GM12878 (cell line): ENCODE measurements around the gene HECTD3. TPM values are rescaled to one million over a fixed set of nuclear protein-coding genes. Genes with fewer than 3 reads are reported as not detected.

ENCODE experiments used
- ATAC-seq: fragments of 200-7000 bp; cut with Tn5 transposase; 3 replicates; pipeline ENCODE4 v1.9.1; 2020; ENCODE audit warnings: mild to moderate bottlenecking, moderate library complexity
- BruUV-seq: library from RNA; stranded (reverse); fragments of 400-500 nt; replicated peaks from 2 replicates; lab custom pipeline; 2021; lab: Mats Ljungman, UMichigan
- CTCF ChIA-PET: fragments of 300-600 bp; sonication (Branson Sonifier 250); formaldehyde crosslinking; extraction: SDS; loops from one replicate; lab custom pipeline; 2021; ENCODE audit warnings: inconsistent platforms; lab: Yijun Ruan, JAX
- POLR2A ChIA-PET: fragments of 350-600 bp; formaldehyde crosslinking; extraction: SDS; loops from one replicate; lab custom pipeline; 2021; ENCODE audit warnings: inconsistent platforms; lab: Charles Lee
- RAD21 ChIA-PET: fragments of 300-600 bp; sonication (Branson Sonifier 250); formaldehyde crosslinking; loops from one replicate; lab custom pipeline; 2023; ENCODE audit warnings: antibody characterized with exemption; ENCODE audit not compliant: unreplicated experiment; lab: Charles Lee
- SMC1A ChIA-PET: fragments of 300-600 bp; sonication (Branson Sonifier 250); formaldehyde crosslinking; loops from one replicate; lab custom pipeline; 2023; ENCODE audit not compliant: unreplicated experiment, uncharacterized antibody; lab: Charles Lee
- DNase-seq: peaks from one replicate; pipeline ENCODE4 v3.0.0-alpha.2; 2011; ENCODE audit warnings: low read depth, low spot score
- FAIRE-seq: peaks from 3 replicates; lab custom pipeline; 2011; peaks lifted over from hg19 to GRCh38; lab: Jason Lieb, UNC
- H2AFZ ChIP-seq: 2 replicates; pipeline ENCODE4 v1.6.0; 2011; ENCODE audit warnings: low read depth, low read length, control low read depth; ENCODE audit not compliant: control insufficient read depth
- H3K27ac ChIP-seq: 2 replicates; pipeline ENCODE4 v1.5.1; 2011; ENCODE audit warnings: control low read depth; ENCODE audit not compliant: control insufficient read depth, insufficient read depth
- H3K27me3 ChIP-seq, 2 experiments: replicated peaks in 1 of 2; 2 replicates each; pipeline versions ENCODE4 v1.6.0 to v1.6.1; 2011; ENCODE audit warnings: low read length in 1 of 2; ENCODE audit not compliant: control insufficient read depth in 2 of 2, insufficient read depth in 2 of 2
- H3K36me3 ChIP-seq, 2 experiments: 2 replicates each; pipeline ENCODE4 v1.5.1; 2011; ENCODE audit warnings: low read length in 1 of 2; ENCODE audit not compliant: control insufficient read depth in 2 of 2, insufficient read depth in 2 of 2
- H3K4me1 ChIP-seq: 2 replicates; pipeline ENCODE4 v1.6.1; 2011; ENCODE audit warnings: mild to moderate bottlenecking, low read length, moderate library complexity, mixed read lengths; ENCODE audit not compliant: control insufficient read depth, insufficient read depth
- H3K4me2 ChIP-seq: 2 replicates; pipeline ENCODE4 v1.6.0; 2011; ENCODE audit warnings: control low read depth; ENCODE audit not compliant: control insufficient read depth, insufficient read depth
- H3K4me3 ChIP-seq: fragments of 200-600 bp; sonication (generic); 2 replicates; pipeline ENCODE4 v1.5.1; 2016
- H3K79me2 ChIP-seq: 2 replicates; pipeline ENCODE4 v1.6.0; 2011; ENCODE audit warnings: low read length; ENCODE audit not compliant: control insufficient read depth, insufficient read depth
- H3K9ac ChIP-seq: 2 replicates; pipeline ENCODE4 v1.8.0; 2011; ENCODE audit warnings: low read length, control low read depth, mixed read lengths; ENCODE audit not compliant: control insufficient read depth, insufficient read depth
- H3K9me3 ChIP-seq: replicated peaks from 3 replicates; pipeline ENCODE4 v1.5.1; 2011; ENCODE audit warnings: mild to moderate bottlenecking, low read length; ENCODE audit not compliant: control insufficient read depth, insufficient read depth
- H4K20me1 ChIP-seq: 2 replicates; pipeline ENCODE4 v1.6.0; 2011; ENCODE audit not compliant: control insufficient read depth, insufficient read depth
- ATF3 ChIP-seq: IDR thresholded peaks from 2 replicates; pipeline ENCODE4 v1.6.1; 2011; ENCODE audit warnings: low read depth, mild to moderate bottlenecking, low read length, moderate library complexity, borderline replicate concordance; ENCODE audit errors: extremely low read depth
- ATF7 ChIP-seq: fragments of 450-650 bp; IDR thresholded peaks from 2 replicates; pipeline ENCODE4 v1.6.1; 2016; ENCODE audit warnings: low read depth, mild to moderate bottlenecking
- CBFB ChIP-seq: IDR thresholded peaks from 2 replicates; pipeline ENCODE4 v1.6.1; 2016; ENCODE audit warnings: antibody characterized with exemption, low read depth
- CEBPB ChIP-seq, 2 experiments: fragments of 150-350 bp in 1 of 2; IDR thresholded peaks; 2 replicates each; pipeline ENCODE4 v1.6.1; 2012 to 2014; ENCODE audit warnings: low read depth in 2 of 2, low read length in 2 of 2, borderline replicate concordance in 1 of 2, inconsistent platforms in 1 of 2
- CREB1 ChIP-seq: IDR thresholded peaks from 2 replicates; pipeline ENCODE4 v1.6.1; 2012; ENCODE audit warnings: low read depth, mild to moderate bottlenecking, inconsistent platforms
- EZH2 ChIP-seq: IDR thresholded peaks from 2 replicates; pipeline ENCODE4 v1.6.1; 2012; ENCODE audit warnings: low read depth, mild to moderate bottlenecking, control low read depth, inconsistent platforms, low read length, borderline replicate concordance; ENCODE audit not compliant: control insufficient read depth
- GABPA ChIP-seq: IDR thresholded peaks from 2 replicates; pipeline ENCODE4 v1.6.1; 2014; ENCODE audit warnings: antibody characterized with exemption, low read depth, mild to moderate bottlenecking, inconsistent platforms
- LARP7 ChIP-seq: fragments of 450-650 bp; IDR thresholded peaks from 2 replicates; pipeline ENCODE4 v1.6.1; 2017; ENCODE audit warnings: mild to moderate bottlenecking
- MLLT1 ChIP-seq: fragments of 450-650 bp; IDR thresholded peaks from 2 replicates; pipeline ENCODE4 v1.6.1; 2016; ENCODE audit warnings: mild to moderate bottlenecking
- NR2C1 ChIP-seq: fragments of 450-650 bp; IDR thresholded peaks from 2 replicates; pipeline ENCODE4 v1.6.1; 2017; ENCODE audit warnings: antibody characterized with exemption, mild to moderate bottlenecking, moderate library complexity
- PAX5 ChIP-seq: IDR thresholded peaks from 2 replicates; pipeline ENCODE4 v1.6.1; 2011; ENCODE audit warnings: low read depth, low read length, borderline replicate concordance
- SREBF2 ChIP-seq: IDR thresholded peaks from 2 replicates; pipeline ENCODE4 v1.6.1; 2012; ENCODE audit warnings: mild to moderate bottlenecking, low read length
- YBX1 ChIP-seq: fragments of 450-650 bp; IDR thresholded peaks from 2 replicates; pipeline ENCODE4 v1.6.1; 2016; ENCODE audit warnings: antibody characterized with exemption
- ZNF207 ChIP-seq: fragments of 450-650 bp; IDR thresholded peaks from 2 replicates; pipeline ENCODE4 v1.6.1; 2014; ENCODE audit warnings: antibody characterized with exemption, mild to moderate bottlenecking, borderline replicate concordance
- ZNF622 ChIP-seq: fragments of 450-650 bp; IDR thresholded peaks from 2 replicates; pipeline ENCODE4 v1.6.1; 2017; ENCODE audit warnings: mild to moderate bottlenecking, inconsistent platforms
- WGBS: methylation state at CpG from one replicate; pipeline ENCODE4 v1.1.6; 2016; ENCODE audit warnings: low lambda C conversion rate; ENCODE audit not compliant: insufficient replicate concordance, insufficient coverage; ENCODE audit errors: missing lambda C conversion rate; 5-methylcytosine and 5-hydroxymethylcytosine counted together
- in situ Hi-C: fragments of 300-500 bp; cut with MboI; formaldehyde crosslinking; loops from 9 replicates; pipeline ENCODE4 v1.14.3; 2018; ENCODE audit warnings: mixed read lengths
- intact Hi-C: fragments of 100-400 bp; cut with micrococcal nuclease; formaldehyde crosslinking; loops from one replicate; pipeline ENCODE4 v1.14.2; 2022; ENCODE audit not compliant: unreplicated experiment
- polyA plus RNA-seq, 11 experiments: library from polyadenylated mRNA; depleted of rRNA in 4 of 11; unstranded in 6 of 11; stranded (reverse) in 5 of 11; fragments of >200 nt; fragmentation: Nextera tagmentation in 4 of 11; fragmentation: Illumina TruSeq in 1 of 11; extraction: Ambion mirVana in 4 of 11; extraction: Trizol in 1 of 11; gene quantifications; 1 replicate in 1 of 11; 2 replicates in 10 of 11; pipeline versions ENCODE4 v1.2.1 to v1.2.3, GENCODE V29; 2011 to 2016; ENCODE audit warnings: inconsistent platforms in 2 of 11, missing spikeins in 2 of 11, low read depth in 1 of 11
- total RNA-seq, 4 experiments: library from RNA; depleted of rRNA in 3 of 4; stranded (reverse); fragments of >200 nt in 3 of 4; fragmentation: Illumina TruSeq in 1 of 4; extraction: Trizol in 1 of 4; gene quantifications; 2 replicates each; pipeline versions ENCODE4 v1.2.1 to v1.2.3, GENCODE V29; 2013 to 2021
- TF ChIP-seq, protein P1 (sequence below): fragments of 450-650 bp; formaldehyde crosslinking; IDR thresholded peaks from 2 replicates; pipeline ENCODE4 v1.4.0; 2022; ENCODE audit warnings: mild to moderate bottlenecking, moderate library complexity
- TF ChIP-seq, protein P2 (sequence below): fragments of 450-650 bp; IDR thresholded peaks from 2 replicates; pipeline ENCODE4 v1.6.1; 2017; ENCODE audit warnings: borderline replicate concordance

HECTD3 gene
- total and polyA plus RNA-seq, 10 of the 15 experiments (the other 5 are each of a cell fraction or from before 2014, with no cell fraction given), result 3.4 to 30.4 (median 22.6) TPM

- 55% methylated on average over 4 of the region's 4 CpGs for WGBS
- FAIRE-seq, result no peak
Measured at GRCh38 chr1:44970317-44970716, 40.8 kb downstream of the HECTD3 start.

More at GRCh38 chr1:44970317-44970716, 40.8 kb downstream of the HECTD3 start:
- in situ Hi-C loops (no loop called here), intact Hi-C loops (no loop called here)
- H3K27me3 ChIP-seq, result no peaks in the 10 kb centered on the region
- no peak overlapping the region for H3K4me2 ChIP-seq
- ATAC-seq, result no peak
- H3K9ac ChIP-seq, result no peak overlapping the region
- H3K9me3 ChIP-seq, result no peaks in the 10 kb centered on the region
- no peak overlapping the region for H3K4me3 ChIP-seq
- H3K36me3 ChIP-seq, result no peaks in the 10 kb centered on the region; a peak in 2 of 4 replicates
- no peak overlapping the region for H3K27ac ChIP-seq
- no peak overlapping the region for H2AFZ ChIP-seq
- RAD21 ChIA-PET, result interaction anchor here (0.8 kb wide), 1 partner anchor 38 kb away, joined by 3 read pairs; no protein-coding TSS in a partner anchor
- peaks cover 5% of the 10 kb centered on the region; the same call in 1 of the 2 replicates for H3K4me1 ChIP-seq
- no peaks in the 10 kb centered on the region for H3K79me2 ChIP-seq
- H4K20me1 ChIP-seq, result no peaks in the 10 kb centered on the region
- no peak for DNase-seq
- no TSS peak for BruUV-seq
- TF ChIP-seq, protein P1, sequence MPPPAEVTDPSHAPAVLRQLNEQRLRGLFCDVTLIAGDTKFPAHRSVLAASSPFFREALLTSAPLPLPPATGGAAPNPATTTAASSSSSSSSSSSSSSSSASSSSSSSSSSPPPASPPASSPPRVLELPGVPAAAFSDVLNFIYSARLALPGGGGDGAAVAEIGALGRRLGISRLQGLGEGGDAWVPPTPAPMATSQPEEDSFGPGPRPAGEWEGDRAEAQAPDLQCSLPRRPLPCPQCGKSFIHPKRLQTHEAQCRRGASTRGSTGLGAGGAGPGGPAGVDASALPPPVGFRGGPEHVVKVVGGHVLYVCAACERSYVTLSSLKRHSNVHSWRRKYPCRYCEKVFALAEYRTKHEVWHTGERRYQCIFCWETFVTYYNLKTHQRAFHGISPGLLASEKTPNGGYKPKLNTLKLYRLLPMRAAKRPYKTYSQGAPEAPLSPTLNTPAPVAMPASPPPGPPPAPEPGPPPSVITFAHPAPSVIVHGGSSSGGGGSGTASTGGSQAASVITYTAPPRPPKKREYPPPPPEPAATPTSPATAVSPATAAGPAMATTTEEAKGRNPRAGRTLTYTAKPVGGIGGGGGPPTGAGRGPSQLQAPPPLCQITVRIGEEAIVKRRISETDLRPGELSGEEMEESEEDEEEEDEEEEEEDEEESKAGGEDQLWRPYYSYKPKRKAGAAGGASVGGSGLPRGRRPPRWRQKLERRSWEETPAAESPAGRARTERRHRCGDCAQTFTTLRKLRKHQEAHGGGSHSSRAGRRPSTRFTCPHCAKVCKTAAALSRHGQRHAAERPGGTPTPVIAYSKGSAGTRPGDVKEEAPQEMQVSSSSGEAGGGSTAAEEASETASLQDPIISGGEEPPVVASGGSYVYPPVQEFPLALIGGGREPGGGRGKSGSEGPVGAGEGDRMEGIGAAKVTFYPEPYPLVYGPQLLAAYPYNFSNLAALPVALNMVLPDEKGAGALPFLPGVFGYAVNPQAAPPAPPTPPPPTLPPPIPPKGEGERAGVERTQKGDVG (CRISPR knock-in tag), result no peak
- TF ChIP-seq YBX1 (no peak), LARP7 (no peak), ATF3 (no peak), PAX5 (no peak), CREB1 (no peak), NR2C1 (no peak), CBFB (no peak), ZNF622 (no peak), ZNF207 (no peak), GABPA (no peak), CEBPB (IDR thresholded peaks at IDR 0.05; ENCODE audit: borderline replicate concordance in 1 of 2, low read depth in 2 of 2, low read length in 2 of 2) (no peak), SREBF2 (no peak), ATF7 (no peak), EZH2 (no peak), MLLT1 (no peak)
- TF ChIP-seq, protein P2, sequence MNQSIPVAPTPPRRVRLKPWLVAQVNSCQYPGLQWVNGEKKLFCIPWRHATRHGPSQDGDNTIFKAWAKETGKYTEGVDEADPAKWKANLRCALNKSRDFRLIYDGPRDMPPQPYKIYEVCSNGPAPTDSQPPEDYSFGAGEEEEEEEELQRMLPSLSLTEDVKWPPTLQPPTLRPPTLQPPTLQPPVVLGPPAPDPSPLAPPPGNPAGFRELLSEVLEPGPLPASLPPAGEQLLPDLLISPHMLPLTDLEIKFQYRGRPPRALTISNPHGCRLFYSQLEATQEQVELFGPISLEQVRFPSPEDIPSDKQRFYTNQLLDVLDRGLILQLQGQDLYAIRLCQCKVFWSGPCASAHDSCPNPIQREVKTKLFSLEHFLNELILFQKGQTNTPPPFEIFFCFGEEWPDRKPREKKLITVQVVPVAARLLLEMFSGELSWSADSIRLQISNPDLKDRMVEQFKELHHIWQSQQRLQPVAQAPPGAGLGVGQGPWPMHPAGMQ, result no peak
- CTCF ChIA-PET, result interaction anchor here (1.0 kb wide), 1 partner anchor 15 kb away, joined by 3 read pairs; no protein-coding TSS in a partner anchor
- SMC1A ChIA-PET, result no interaction called here
- POLR2A ChIA-PET, result interaction anchor here (0.5 kb wide), 1 partner anchor 103 kb away, joined by 3 read pairs; no protein-coding TSS in a partner anchor
